HL-60/S4 treated with phorbol 12-myristate 13-acetate at 8.2 ng/mL for 4 days and 3 days (cell line): ENCODE data around the gene TALDO1.

Experiments
- in situ Hi-C: fragments of 300-500 bp; cut with MboI; formaldehyde crosslinking; loops from 2 replicates; pipeline ENCODE4 v1.15.0; 2022; ENCODE audit warnings: low sequenced_read_pairs

Gene TALDO1

GRCh38 chr11:747158-748006 is at the start of gene TALDO1:
TSS of gene TALDO1 (plus strand) at chr11:747464. CDS start at chr11:747482, 18 bp downstream.
- in situ Hi-C loops: no loop called here

GRCh38 chr11:697811-698311 is 49.4 kb upstream of the TALDO1 start:
- in situ Hi-C loops: no loop called here

- in situ Hi-C loops: no loop called here
Observed at GRCh38 chr11:698493-699115, 48.7 kb upstream of the TALDO1 start.

GRCh38 chr11:699116-699508 is 48.2 kb upstream of the TALDO1 start:
- in situ Hi-C loops: no loop called here

GRCh38 chr11:699753-700152 is 47.5 kb upstream of the TALDO1 start:
- in situ Hi-C loops: no loop called here

- in situ Hi-C loops: no loop called here
Observed at GRCh38 chr11:701741-702461, 45.4 kb upstream of the TALDO1 start.

- in situ Hi-C loops: no loop called here
Observed at GRCh38 chr11:702462-703461, 44.5 kb upstream of the TALDO1 start.

GRCh38 chr11:703506-703905 is 43.8 kb upstream of the TALDO1 start:
- in situ Hi-C loops: no loop called here

- in situ Hi-C loops: no loop called here
Observed at GRCh38 chr11:704228-704674, 43.0 kb upstream of the TALDO1 start.

- in situ Hi-C loops: no loop called here
Observed at GRCh38 chr11:704781-705645, 42.3 kb upstream of the TALDO1 start.

- in situ Hi-C loops: no loop called here
Observed at GRCh38 chr11:705646-706438, 41.4 kb upstream of the TALDO1 start, which contains the start of gene EPS8L2. TSS of gene EPS8L2 (plus strand) at chr11:706231. CDS start at chr11:709408, 3,177 bp downstream.

GRCh38 chr11:706439-706956 is 40.8 kb upstream of the TALDO1 start:
- in situ Hi-C loops: no loop called here

GRCh38 chr11:706957-707816 is 40.1 kb upstream of the TALDO1 start:
- in situ Hi-C loops: no loop called here

- in situ Hi-C loops: no loop called here
Observed at GRCh38 chr11:707817-708420, 39.3 kb upstream of the TALDO1 start.

- in situ Hi-C loops: no loop called here
Observed at GRCh38 chr11:708511-708910, 38.8 kb upstream of the TALDO1 start.

- in situ Hi-C loops: no loop called here
Observed at GRCh38 chr11:709109-709997, 37.9 kb upstream of the TALDO1 start.
